HepG2 (cell line): ENCODE data around the gene PROSER1. TPM values are rescaled to one million over a fixed set of nuclear protein-coding genes. Genes with fewer than 3 reads are reported as not detected.
A peak's percentile ranks its signal among the peaks of the same experiment; 100 is the strongest.

Experiments
- EP300 ChIP-seq, 3 experiments: sonication (generic) in 1 of 3; formaldehyde crosslinking in 1 of 3; IDR thresholded peaks; 2 replicates each; pipeline versions ENCODE4 v1.5.1 to v1.6.1; 2011 to 2020; ENCODE audit warnings: low read depth in 2 of 3, low read length in 2 of 3, borderline replicate concordance in 1 of 3, improper control_type of control experiment in 1 of 3, mild to moderate bottlenecking in 1 of 3, missing genetic modification reagents in 1 of 3, moderate library complexity in 1 of 3
- MTF2 ChIP-seq: sonication (generic); formaldehyde crosslinking; IDR thresholded peaks from 2 replicates; pipeline ENCODE4 v1.5.0; 2020; ENCODE audit warnings: missing genetic modification reagents, borderline replicate concordance
- MYC ChIP-seq: sonication (generic); formaldehyde crosslinking; IDR thresholded peaks from 2 replicates; pipeline ENCODE4 v1.9.0; 2021; ENCODE audit warnings: missing genetic modification reagents, borderline replicate concordance
- POLR2G ChIP-seq: fragments of 200-400 bp; formaldehyde crosslinking; IDR thresholded peaks from 2 replicates; pipeline ENCODE4 v1.6.1; 2018; ENCODE audit warnings: mild to moderate bottlenecking, low read depth, low read length, moderate library complexity
- RFXAP ChIP-seq: sonication (generic); formaldehyde crosslinking; IDR thresholded peaks from 2 replicates; pipeline ENCODE4 v1.4.0; 2020; ENCODE audit warnings: missing genetic modification reagents, borderline replicate concordance
- RORA ChIP-seq: sonication (generic); formaldehyde crosslinking; IDR thresholded peaks from 2 replicates; pipeline ENCODE4 v1.5.0; 2020; ENCODE audit warnings: mild to moderate bottlenecking, missing genetic modification reagents, moderate library complexity
- TCF12 ChIP-seq, 2 experiments: fragments of 450-650 bp in 1 of 2; sonication (generic) in 1 of 2; formaldehyde crosslinking in 1 of 2; IDR thresholded peaks; 2 replicates each; pipeline versions ENCODE4 v1.6.1 to v1.8.0; 2017 to 2022; ENCODE audit warnings: antibody characterized with exemption in 1 of 2, mild to moderate bottlenecking in 1 of 2, missing genetic modification reagents in 1 of 2, moderate library complexity in 1 of 2
- WIZ ChIP-seq: sonication (generic); formaldehyde crosslinking; IDR thresholded peaks from 2 replicates; pipeline ENCODE4 v1.5.1; 2020; ENCODE audit warnings: mild to moderate bottlenecking, missing genetic modification reagents
- ZNF17 ChIP-seq: sonication (generic); formaldehyde crosslinking; IDR thresholded peaks from 2 replicates; pipeline ENCODE4 v1.5.0; 2020; ENCODE audit warnings: mild to moderate bottlenecking, missing genetic modification reagents
- ZNF552 ChIP-seq: sonication (generic); formaldehyde crosslinking; IDR thresholded peaks from 2 replicates; pipeline ENCODE4 v1.9.0; 2022; ENCODE audit warnings: missing genetic modification reagents, mild to moderate bottlenecking, borderline replicate concordance
- polyA plus RNA-seq, 8 experiments: library from polyadenylated mRNA; depleted of rRNA in 3 of 8; stranded (reverse) in 7 of 8; unstranded in 1 of 8; fragments of >200 nt; fragmentation: Illumina TruSeq in 4 of 8; extraction: Trizol in 4 of 8; gene quantifications; 2 replicates each; pipeline versions ENCODE4 v1.2.1 to v1.2.3, GENCODE V29; 2011 to 2016; ENCODE audit warnings: low read depth in 4 of 8, missing spikeins in 1 of 8, mixed read lengths in 1 of 8; ENCODE audit not compliant: insufficient read depth in 1 of 8
- total RNA-seq, 5 experiments: library from RNA; depleted of rRNA; stranded (reverse); fragments of >200 nt; fragmentation: Illumina TruSeq; extraction: Trizol; gene quantifications; 2 replicates each; pipeline ENCODE4 v1.2.3, GENCODE V29; 2016; ENCODE audit warnings: low read depth in 1 of 5
- TF ChIP-seq, protein P1 (sequence below): IDR thresholded peaks from 2 replicates; pipeline ENCODE4 v1.6.1; 2016; ENCODE audit warnings: missing compliant biosample characterization, missing genetic modification reagents, borderline replicate concordance
- TF ChIP-seq, protein P2 (sequence below): sonication (generic); formaldehyde crosslinking; IDR thresholded peaks from 2 replicates; pipeline ENCODE4 v1.5.0; 2020; ENCODE audit warnings: mild to moderate bottlenecking, missing genetic modification reagents
- TF ChIP-seq, protein P3 (sequence below): sonication (generic); formaldehyde crosslinking; IDR thresholded peaks from 2 replicates; pipeline ENCODE4 v1.8.0; 2023; ENCODE audit warnings: mild to moderate bottlenecking, missing genetic modification reagents
- TF ChIP-seq, protein P4 (sequence below): sonication (generic); formaldehyde crosslinking; IDR thresholded peaks from 2 replicates; pipeline ENCODE4 v1.8.1; 2023; ENCODE audit warnings: mild to moderate bottlenecking, missing genetic modification reagents
- TF ChIP-seq, protein P5 (sequence below): sonication (generic); formaldehyde crosslinking; IDR thresholded peaks from 2 replicates; pipeline ENCODE4 v1.5.1; 2020; ENCODE audit warnings: mild to moderate bottlenecking, moderate library complexity, missing genetic modification reagents
- TF ChIP-seq, protein P6 (sequence below): IDR thresholded peaks from 2 replicates; pipeline ENCODE4 v1.6.1; 2016

PROSER1 gene
- total and polyA plus RNA-seq, 2 of the 13 experiments (the other 11 are each of a cell fraction or from before 2014, with no cell fraction given): 11.4 to 17.2 TPM

DNA sequence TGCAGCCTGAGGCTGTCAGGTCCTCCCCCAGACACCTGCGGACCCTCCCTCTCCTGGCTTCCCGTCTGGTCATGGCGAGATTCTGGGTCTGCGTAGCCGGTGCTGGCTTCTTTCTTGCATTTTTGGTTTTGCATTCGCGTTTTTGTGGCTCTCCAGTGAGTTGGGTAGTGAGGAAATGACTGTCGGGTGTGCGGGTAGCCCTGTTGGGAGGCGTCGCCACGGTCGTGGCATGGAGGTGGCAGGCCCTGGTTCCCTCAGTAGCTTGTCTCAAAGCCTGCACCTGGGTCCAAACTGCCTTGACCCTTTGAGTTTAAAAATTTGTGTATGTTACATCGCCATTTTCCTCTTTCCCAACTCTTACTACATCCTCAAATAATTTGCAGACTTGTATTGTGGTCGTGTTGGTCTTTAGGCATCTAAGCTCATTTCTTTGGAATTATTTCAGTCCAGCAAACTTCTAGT is 711 bp upstream of the PROSER1 start (continued):
- TF ChIP-seq POLR2G (no peak), EP300 (IDR thresholded peaks at IDR 0.05; ENCODE audit: low read depth in 2 of 2, low read length in 2 of 2) (no peak), EP300 (CRISPR knock-in tag; IDR thresholded peaks at IDR 0.05; ENCODE audit: borderline replicate concordance) (no peak), RORA (CRISPR knock-in tag) (no peak), MTF2 (CRISPR knock-in tag) (no peak), RFXAP (CRISPR knock-in tag) (no peak), MYC (0 out of 2 replicates have a peak, but pooled peaks have one; percentile 4), TCF12 (IDR thresholded peaks at IDR 0.05) (no peak), TCF12 (CRISPR knock-in tag; IDR thresholded peaks at IDR 0.05) (no peak), WIZ (no peak), ZNF17 (CRISPR knock-in tag) (no peak), ZNF552 (CRISPR knock-in tag) (no peak)
- TF ChIP-seq, protein P1, sequence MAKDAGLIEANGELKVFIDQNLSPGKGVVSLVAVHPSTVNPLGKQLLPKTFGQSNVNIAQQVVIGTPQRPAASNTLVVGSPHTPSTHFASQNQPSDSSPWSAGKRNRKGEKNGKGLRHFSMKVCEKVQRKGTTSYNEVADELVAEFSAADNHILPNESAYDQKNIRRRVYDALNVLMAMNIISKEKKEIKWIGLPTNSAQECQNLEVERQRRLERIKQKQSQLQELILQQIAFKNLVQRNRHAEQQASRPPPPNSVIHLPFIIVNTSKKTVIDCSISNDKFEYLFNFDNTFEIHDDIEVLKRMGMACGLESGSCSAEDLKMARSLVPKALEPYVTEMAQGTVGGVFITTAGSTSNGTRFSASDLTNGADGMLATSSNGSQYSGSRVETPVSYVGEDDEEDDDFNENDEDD (CRISPR knock-in tag): no peak
- TF ChIP-seq, protein P2, sequence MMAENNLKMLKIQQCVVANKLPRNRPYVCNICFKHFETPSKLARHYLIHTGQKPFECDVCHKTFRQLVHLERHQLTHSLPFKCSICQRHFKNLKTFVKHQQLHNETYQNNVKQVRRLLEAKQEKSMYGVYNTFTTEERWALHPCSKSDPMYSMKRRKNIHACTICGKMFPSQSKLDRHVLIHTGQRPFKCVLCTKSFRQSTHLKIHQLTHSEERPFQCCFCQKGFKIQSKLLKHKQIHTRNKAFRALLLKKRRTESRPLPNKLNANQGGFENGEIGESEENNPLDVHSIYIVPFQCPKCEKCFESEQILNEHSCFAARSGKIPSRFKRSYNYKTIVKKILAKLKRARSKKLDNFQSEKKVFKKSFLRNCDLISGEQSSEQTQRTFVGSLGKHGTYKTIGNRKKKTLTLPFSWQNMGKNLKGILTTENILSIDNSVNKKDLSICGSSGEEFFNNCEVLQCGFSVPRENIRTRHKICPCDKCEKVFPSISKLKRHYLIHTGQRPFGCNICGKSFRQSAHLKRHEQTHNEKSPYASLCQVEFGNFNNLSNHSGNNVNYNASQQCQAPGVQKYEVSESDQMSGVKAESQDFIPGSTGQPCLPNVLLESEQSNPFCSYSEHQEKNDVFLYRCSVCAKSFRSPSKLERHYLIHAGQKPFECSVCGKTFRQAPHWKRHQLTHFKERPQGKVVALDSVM (CRISPR knock-in tag): no peak
- TF ChIP-seq, protein P3, sequence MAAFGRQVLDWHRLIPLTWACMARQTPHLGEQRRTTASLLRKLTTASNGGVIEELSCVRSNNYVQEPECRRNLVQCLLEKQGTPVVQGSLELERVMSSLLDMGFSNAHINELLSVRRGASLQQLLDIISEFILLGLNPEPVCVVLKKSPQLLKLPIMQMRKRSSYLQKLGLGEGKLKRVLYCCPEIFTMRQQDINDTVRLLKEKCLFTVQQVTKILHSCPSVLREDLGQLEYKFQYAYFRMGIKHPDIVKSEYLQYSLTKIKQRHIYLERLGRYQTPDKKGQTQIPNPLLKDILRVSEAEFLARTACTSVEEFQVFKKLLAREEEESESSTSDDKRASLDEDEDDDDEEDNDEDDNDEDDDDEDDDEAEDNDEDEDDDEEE (CRISPR knock-in tag): no peak
- TF ChIP-seq, protein P4, sequence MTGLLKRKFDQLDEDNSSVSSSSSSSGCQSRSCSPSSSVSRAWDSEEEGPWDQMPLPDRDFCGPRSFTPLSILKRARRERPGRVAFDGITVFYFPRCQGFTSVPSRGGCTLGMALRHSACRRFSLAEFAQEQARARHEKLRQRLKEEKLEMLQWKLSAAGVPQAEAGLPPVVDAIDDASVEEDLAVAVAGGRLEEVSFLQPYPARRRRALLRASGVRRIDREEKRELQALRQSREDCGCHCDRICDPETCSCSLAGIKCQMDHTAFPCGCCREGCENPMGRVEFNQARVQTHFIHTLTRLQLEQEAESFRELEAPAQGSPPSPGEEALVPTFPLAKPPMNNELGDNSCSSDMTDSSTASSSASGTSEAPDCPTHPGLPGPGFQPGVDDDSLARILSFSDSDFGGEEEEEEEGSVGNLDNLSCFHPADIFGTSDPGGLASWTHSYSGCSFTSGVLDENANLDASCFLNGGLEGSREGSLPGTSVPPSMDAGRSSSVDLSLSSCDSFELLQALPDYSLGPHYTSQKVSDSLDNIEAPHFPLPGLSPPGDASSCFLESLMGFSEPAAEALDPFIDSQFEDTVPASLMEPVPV: 0 out of 2 replicates have a peak, but pooled peaks have one; percentile 2
- TF ChIP-seq, protein P5, sequence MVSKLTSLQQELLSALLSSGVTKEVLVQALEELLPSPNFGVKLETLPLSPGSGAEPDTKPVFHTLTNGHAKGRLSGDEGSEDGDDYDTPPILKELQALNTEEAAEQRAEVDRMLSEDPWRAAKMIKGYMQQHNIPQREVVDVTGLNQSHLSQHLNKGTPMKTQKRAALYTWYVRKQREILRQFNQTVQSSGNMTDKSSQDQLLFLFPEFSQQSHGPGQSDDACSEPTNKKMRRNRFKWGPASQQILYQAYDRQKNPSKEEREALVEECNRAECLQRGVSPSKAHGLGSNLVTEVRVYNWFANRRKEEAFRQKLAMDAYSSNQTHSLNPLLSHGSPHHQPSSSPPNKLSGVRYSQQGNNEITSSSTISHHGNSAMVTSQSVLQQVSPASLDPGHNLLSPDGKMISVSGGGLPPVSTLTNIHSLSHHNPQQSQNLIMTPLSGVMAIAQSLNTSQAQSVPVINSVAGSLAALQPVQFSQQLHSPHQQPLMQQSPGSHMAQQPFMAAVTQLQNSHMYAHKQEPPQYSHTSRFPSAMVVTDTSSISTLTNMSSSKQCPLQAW (CRISPR knock-in tag): peak; percentile 56; the same call in 1 of the 2 replicates
- TF ChIP-seq, protein P6, sequence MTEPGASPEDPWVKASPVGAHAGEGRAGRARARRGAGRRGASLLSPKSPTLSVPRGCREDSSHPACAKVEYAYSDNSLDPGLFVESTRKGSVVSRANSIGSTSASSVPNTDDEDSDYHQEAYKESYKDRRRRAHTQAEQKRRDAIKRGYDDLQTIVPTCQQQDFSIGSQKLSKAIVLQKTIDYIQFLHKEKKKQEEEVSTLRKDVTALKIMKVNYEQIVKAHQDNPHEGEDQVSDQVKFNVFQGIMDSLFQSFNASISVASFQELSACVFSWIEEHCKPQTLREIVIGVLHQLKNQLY (CRISPR knock-in tag): no peak
